ENCODE results near the gene ANKRD27. TPM values are rescaled to one million over a fixed set of nuclear protein-coding genes. Genes with fewer than 3 reads are reported as not detected.
"Not testable (repeated sequence)": the region's sequence is repeated elsewhere in the genome, so short reads cannot be mapped to it uniquely, and the experiment has no call there.

ANKRD27 gene
- total RNA-seq, 1 experiment from 2014 or later = 64.2 TPM

DNA sequence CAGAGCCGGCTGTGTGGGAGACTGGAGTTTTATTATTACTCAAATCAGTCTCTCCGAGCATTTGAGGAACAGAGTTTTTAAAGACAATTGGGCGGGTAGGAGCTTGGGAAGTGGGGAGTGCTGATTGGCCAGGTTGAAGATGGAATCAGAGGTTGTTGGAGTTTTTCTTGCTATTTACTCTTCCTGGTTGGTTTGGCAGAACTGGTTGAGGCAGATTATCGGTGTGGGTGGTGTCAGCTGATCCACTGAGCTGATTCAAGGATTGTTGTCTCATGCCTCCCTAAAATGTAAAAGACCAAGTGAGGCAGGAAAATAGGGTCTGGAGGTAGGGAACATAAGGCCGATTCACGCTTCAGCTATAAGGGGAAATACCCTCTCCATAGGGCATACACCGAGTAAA, 43.3 kb upstream of the ANKRD27 start:
- H3K36me3 ChIP-seq (ENCODE audit: control insufficient read depth, insufficient read depth, low read length) = peaks cover 5% of the 10 kb centered on the region; the same call in 1 of the 2 replicates
- intact Hi-C loops (cut with micrococcal nuclease; ENCODE audit: unreplicated experiment) (no loop called here), in situ Hi-C loops (cut with HindIII; ENCODE audit: low pct_unique_long_range_greater_than_20kb, low sequenced_read_pairs) (no loop called here)
- ChIA-PET CTCF (interaction anchor here (0.6 kb wide), 1 partner anchor 73 kb away, joined by 4 read pairs; no protein-coding TSS in a partner anchor), POLR2A (interaction anchor here (0.6 kb wide), 1 partner anchor 309 kb away, joined by 11 read pairs; no protein-coding TSS in a partner anchor)
- H3K27me3 ChIP-seq (ENCODE audit: control insufficient read depth, insufficient read depth, low read length) = no peaks in the 10 kb centered on the region
- no peak overlapping the region for H3K4me3 ChIP-seq (ENCODE audit: low read depth in 2 of 2, low read length in 2 of 2)
- TF ChIP-seq POLR2AphosphoS5 (IDR thresholded peaks at IDR 0.05; ENCODE audit: low read depth, low read length) = 0 out of 2 replicates have a peak, but pooled peaks have one; percentile 40
- TF ChIP-seq, protein P1, sequence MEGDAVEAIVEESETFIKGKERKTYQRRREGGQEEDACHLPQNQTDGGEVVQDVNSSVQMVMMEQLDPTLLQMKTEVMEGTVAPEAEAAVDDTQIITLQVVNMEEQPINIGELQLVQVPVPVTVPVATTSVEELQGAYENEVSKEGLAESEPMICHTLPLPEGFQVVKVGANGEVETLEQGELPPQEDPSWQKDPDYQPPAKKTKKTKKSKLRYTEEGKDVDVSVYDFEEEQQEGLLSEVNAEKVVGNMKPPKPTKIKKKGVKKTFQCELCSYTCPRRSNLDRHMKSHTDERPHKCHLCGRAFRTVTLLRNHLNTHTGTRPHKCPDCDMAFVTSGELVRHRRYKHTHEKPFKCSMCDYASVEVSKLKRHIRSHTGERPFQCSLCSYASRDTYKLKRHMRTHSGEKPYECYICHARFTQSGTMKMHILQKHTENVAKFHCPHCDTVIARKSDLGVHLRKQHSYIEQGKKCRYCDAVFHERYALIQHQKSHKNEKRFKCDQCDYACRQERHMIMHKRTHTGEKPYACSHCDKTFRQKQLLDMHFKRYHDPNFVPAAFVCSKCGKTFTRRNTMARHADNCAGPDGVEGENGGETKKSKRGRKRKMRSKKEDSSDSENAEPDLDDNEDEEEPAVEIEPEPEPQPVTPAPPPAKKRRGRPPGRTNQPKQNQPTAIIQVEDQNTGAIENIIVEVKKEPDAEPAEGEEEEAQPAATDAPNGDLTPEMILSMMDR (IDR thresholded peaks at IDR 0.05) = no peak
- TF ChIP-seq SIN3A (IDR thresholded peaks at IDR 0.05; ENCODE audit: borderline replicate concordance, insufficient read depth, low read depth, low read length) = no peak
- no TSS peak for BruUV-seq (replicated peaks)
- H3K9me3 ChIP-seq (ENCODE audit: control insufficient read depth, insufficient read depth, low read depth, low read length) = no peaks in the 10 kb centered on the region
- ATAC-seq (no peak), DNase-seq (ENCODE audit: low read depth, low spot score) (no peak)
- H3K27ac ChIP-seq (ENCODE audit: low read length) = no peak overlapping the region
- no peaks in the 10 kb centered on the region for H3K4me1 ChIP-seq (ENCODE audit: control insufficient read depth, insufficient read depth, low read length)

DNA sequence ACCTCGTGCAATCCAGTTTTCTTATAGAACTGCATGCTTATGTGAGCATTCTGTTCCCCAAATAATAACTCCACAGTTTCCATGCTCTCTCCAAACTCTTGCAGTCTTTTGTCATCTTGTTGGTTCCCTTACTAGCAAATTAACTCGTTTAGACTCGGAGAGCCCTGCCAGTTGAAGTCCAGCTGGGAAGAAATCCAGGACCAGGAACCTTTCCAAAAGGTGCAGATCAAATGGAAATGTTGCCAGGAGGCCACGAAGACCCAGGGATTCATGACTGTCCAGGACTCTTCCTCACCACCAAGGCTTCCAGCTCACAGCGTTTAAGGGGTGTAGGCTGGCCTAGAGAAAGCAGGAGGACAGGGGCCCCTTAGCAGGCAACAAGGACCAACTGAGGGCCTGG, 42.5 kb upstream of the ANKRD27 start:
- TF ChIP-seq TCF7L2 (IDR thresholded peaks at IDR 0.05; ENCODE audit: low read depth, low read length) (no peak), SIN3A (IDR thresholded peaks at IDR 0.05; ENCODE audit: borderline replicate concordance, insufficient read depth, low read depth, low read length) (no peak), POLR2AphosphoS5 (IDR thresholded peaks at IDR 0.05; ENCODE audit: low read depth, low read length) (no peak)
- TF ChIP-seq, protein P1 (IDR thresholded peaks at IDR 0.05) = no peak
- TF ChIP-seq, protein P2, sequence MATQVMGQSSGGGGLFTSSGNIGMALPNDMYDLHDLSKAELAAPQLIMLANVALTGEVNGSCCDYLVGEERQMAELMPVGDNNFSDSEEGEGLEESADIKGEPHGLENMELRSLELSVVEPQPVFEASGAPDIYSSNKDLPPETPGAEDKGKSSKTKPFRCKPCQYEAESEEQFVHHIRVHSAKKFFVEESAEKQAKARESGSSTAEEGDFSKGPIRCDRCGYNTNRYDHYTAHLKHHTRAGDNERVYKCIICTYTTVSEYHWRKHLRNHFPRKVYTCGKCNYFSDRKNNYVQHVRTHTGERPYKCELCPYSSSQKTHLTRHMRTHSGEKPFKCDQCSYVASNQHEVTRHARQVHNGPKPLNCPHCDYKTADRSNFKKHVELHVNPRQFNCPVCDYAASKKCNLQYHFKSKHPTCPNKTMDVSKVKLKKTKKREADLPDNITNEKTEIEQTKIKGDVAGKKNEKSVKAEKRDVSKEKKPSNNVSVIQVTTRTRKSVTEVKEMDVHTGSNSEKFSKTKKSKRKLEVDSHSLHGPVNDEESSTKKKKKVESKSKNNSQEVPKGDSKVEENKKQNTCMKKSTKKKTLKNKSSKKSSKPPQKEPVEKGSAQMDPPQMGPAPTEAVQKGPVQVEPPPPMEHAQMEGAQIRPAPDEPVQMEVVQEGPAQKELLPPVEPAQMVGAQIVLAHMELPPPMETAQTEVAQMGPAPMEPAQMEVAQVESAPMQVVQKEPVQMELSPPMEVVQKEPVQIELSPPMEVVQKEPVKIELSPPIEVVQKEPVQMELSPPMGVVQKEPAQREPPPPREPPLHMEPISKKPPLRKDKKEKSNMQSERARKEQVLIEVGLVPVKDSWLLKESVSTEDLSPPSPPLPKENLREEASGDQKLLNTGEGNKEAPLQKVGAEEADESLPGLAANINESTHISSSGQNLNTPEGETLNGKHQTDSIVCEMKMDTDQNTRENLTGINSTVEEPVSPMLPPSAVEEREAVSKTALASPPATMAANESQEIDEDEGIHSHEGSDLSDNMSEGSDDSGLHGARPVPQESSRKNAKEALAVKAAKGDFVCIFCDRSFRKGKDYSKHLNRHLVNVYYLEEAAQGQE (IDR thresholded peaks at IDR 0.05; ENCODE audit: insufficient read depth in 1 of 2, low read depth in 2 of 2, low read length in 1 of 2) = no peak
- no peak overlapping the region for H3K4me3 ChIP-seq (ENCODE audit: low read depth in 2 of 2, low read length in 2 of 2)
- no peak for DNase-seq (ENCODE audit: low read depth, low spot score)
- no peaks in the 10 kb centered on the region for H3K4me1 ChIP-seq (ENCODE audit: control insufficient read depth, insufficient read depth, low read length)
- ATAC-seq = 0 out of 2 replicates have a peak, but pooled peaks have one; percentile 36
- intact Hi-C loops (cut with micrococcal nuclease; ENCODE audit: unreplicated experiment) (no loop called here), in situ Hi-C loops (cut with HindIII; ENCODE audit: low pct_unique_long_range_greater_than_20kb, low sequenced_read_pairs) (no loop called here)
- H3K27ac ChIP-seq (ENCODE audit: low read length) = no peak overlapping the region
- POLR2A ChIA-PET = no interaction called here
- CTCF ChIA-PET = no interaction called here
- no peaks in the 10 kb centered on the region for H3K9me3 ChIP-seq (ENCODE audit: control insufficient read depth, insufficient read depth, low read depth, low read length)
- H3K27me3 ChIP-seq (ENCODE audit: control insufficient read depth, insufficient read depth, low read length) = no peaks in the 10 kb centered on the region
- BruUV-seq (replicated peaks) = no TSS peak
- H3K36me3 ChIP-seq (ENCODE audit: control insufficient read depth, insufficient read depth, low read length) = peaks cover 8% of the 10 kb centered on the region; the same call in 1 of the 2 replicates

DNA sequence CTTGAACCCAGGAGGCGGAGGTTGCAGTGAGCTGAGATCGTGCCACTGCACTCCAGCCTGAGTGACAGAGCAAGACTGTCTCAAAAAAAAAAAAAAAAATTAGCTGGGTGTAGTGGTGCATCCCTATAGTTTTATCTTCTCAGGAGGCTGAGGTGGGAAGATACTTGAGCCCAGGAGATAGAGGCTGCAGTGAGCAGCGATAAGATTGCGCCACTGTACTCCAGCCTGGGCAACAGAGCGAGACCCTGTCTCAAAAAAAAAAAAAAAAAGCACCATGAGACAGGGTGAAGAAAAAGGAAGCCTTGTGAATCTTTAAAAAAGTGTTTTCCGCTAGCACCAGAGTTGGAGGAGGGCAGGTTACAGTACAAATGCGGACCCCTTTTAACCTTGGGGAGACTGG, 41.2 kb upstream of the ANKRD27 start:
- H3K4me3 ChIP-seq (ENCODE audit: low read depth in 2 of 2, low read length in 2 of 2); H3K27me3 ChIP-seq (ENCODE audit: control insufficient read depth, insufficient read depth, low read length); DNase-seq (ENCODE audit: low read depth, low spot score); H3K27ac ChIP-seq (ENCODE audit: low read length); ATAC-seq; BruUV-seq (replicated peaks); POLR2A ChIA-PET; CTCF ChIA-PET; H3K4me1 ChIP-seq (ENCODE audit: control insufficient read depth, insufficient read depth, low read length); H3K9me3 ChIP-seq (ENCODE audit: control insufficient read depth, insufficient read depth, low read depth, low read length); intact Hi-C loops (cut with micrococcal nuclease; ENCODE audit: unreplicated experiment); in situ Hi-C loops (cut with HindIII; ENCODE audit: low pct_unique_long_range_greater_than_20kb, low sequenced_read_pairs): not testable (repeated sequence)
- H3K36me3 ChIP-seq (ENCODE audit: control insufficient read depth, insufficient read depth, low read length) = peaks cover 14% of the 10 kb centered on the region; the same call in 1 of the 2 replicates

All from Panc1 (cell line).